GM21619 (cell line): ENCODE data around the gene LUC7L2.
"Not testable (repeated sequence)": the region's sequence is repeated elsewhere in the genome, so short reads cannot be mapped to it uniquely, and the experiment has no call there.

Source experiments
- ATAC-seq: cut with Tn5 transposase; IDR thresholded peaks from one replicate; pipeline ENCODE4 v1.9.1; 2021; ENCODE audit not compliant: unreplicated experiment

LUC7L2 gene

DNA sequence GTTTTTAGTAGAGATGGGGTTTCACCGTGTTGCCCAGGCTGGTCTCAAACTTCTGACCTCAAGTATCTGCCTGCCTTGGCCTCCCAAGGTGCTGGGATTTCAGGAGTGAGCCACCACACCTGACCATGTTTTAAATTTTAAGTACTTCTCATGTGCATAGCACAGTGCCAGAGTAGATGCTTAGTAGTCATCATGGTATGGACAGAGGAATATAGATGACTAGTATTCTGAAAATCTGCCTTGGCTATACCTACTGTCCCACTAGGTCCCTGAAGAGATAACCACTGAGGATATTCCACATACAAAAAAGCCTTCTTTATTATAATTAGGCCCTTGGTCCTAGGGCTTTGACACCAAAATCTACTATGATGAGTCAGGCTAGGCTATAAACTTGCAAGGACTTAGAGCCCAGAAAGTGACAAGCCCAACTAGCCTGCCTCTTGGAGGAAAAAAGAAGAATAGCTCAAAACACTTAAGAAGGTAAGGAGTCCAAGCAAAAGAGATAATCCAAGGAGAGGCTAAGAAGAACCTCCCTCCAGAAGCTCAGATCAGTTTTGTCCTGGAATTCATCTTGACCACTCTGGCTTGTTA lies 34.0 kb downstream of the LUC7L2 start:
- no peak for ATAC-seq

- no peak for ATAC-seq
Measured at GRCh38 chr7:139394540-139394939, 34.8 kb downstream of the LUC7L2 start.

- no peak for ATAC-seq
Measured at GRCh38 chr7:139396323-139396951, 36.7 kb downstream of the LUC7L2 start.

DNA sequence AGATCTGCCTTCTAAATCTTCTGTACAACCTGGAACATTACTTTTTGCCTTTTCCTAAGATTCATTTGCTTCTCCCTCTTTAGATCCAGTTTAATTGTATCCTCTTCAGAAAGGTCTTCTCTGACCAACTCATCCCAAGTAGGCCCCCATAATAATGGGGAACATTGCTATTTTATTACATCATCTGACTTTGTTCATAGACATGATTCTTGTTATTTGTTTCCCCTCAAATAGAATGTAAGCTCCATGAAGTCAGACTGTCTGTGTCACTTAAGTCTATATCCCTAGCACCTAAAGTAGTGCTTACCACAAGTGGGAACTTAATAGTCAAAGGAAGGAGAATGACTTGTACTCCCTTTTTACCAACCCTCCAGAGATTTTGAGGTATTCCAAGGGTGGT lies 37.5 kb downstream of the LUC7L2 start:
- ATAC-seq: no peak

GRCh38 chr7:139403601-139404000 lies 43.9 kb downstream of the LUC7L2 start:
- no peak for ATAC-seq

DNA sequence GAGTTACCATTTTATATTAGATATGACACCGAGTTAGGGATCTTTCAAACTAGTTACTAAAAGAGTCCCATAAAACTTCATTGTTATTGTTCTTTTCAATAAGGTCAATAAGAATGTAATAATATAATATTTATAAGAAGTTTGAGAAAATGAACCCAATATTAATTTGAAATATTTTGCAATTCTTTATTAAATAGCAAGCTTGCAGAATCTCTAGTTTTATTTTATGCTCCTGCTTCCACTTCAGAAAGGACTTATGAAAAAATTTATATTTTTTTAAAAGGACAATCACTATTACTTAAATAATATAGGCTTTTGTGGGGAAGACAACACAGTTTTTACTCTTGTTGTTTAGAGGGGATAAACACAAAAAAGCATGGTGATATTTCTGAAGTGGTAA lies 47.9 kb downstream of the LUC7L2 start:
- ATAC-seq: no peak

DNA sequence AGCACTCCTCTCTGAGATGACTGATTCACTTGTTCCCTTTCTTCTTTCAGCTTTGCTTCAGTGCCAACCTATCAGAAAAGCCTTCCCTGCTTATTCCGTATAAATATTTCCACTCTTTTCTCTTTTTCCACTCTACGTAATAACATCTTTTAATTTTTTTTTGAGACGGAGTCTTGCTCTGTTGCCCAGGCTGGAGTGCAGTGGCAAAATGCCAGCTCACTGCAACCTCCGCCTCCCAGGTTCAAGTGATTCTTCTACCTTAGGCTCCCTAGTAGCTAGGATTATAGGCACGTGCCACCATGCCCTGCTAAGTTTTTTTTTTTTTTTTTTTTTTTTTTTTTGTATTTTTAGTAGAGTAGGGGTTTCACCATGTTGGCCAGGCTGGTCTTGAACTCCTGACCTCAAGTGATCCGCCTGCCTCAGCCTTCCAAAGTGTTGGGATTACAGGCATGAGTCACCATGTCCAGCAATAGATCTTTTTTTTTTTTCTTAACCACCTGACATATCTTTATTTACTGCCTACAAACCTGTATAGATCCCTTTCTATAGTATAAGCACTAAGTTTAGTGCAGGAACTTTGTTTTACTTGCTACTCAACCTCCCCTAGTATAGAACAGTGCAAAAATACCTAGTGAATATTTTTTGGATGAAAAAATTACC lies 55.2 kb downstream of the LUC7L2 start:
- not testable (repeated sequence) for ATAC-seq

GRCh38 chr7:139416405-139416804 lies 56.7 kb downstream of the LUC7L2 start:
- ATAC-seq: no peak

GRCh38 chr7:139417478-139417877 lies 57.8 kb downstream of the LUC7L2 start:
- ATAC-seq: no peak

GRCh38 chr7:139421123-139421522 lies 61.4 kb downstream of the LUC7L2 start:
- no peak for ATAC-seq

GRCh38 chr7:139422126-139422525 lies 62.4 kb downstream of the LUC7L2 start:
- ATAC-seq: no peak

GRCh38 chr7:139423091-139423490 lies 63.4 kb downstream of the LUC7L2 start:
- no peak for ATAC-seq

- no peak for ATAC-seq
Measured at GRCh38 chr7:139424004-139424403, 64.3 kb downstream of the LUC7L2 start.

GRCh38 chr7:139425701-139426100 lies 66.0 kb downstream of the LUC7L2 start:
- ATAC-seq: not testable (repeated sequence)

DNA sequence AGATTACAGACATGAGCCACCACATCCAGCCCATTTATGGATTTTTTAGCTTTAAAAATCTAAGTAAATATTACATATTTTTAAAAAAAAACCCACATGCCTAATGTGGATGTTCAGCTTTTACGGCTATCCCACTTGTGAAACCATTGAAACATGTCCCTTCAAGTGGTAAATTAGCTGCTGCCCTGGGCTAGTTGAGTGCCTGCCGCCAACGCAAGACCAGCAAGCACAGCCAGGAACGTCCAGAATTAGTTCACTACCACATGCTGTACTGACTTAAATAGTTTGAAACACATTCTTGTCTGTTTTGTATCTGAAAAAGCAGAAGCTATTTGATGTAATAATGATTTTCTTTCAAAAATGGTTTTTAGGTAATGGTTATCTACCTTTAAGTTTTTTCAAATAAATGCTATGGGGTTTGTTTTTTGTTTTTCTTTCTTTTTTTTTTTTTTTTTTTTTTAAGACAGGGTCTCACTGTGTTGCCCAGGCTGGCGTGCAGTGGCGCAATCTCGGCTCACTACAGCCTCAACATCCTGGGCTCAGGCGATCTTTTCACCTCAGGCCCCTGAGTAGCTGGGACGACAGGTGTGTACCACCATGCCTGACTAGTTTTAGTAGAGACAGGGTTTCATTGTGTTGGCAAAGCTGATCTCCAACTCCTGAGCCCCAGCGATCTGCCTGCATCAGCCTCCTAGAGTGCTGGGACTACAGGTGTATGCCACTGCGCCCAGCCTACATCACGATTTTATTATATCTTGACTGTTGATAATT lies 66.7 kb downstream of the LUC7L2 start:
- no peak for ATAC-seq

DNA sequence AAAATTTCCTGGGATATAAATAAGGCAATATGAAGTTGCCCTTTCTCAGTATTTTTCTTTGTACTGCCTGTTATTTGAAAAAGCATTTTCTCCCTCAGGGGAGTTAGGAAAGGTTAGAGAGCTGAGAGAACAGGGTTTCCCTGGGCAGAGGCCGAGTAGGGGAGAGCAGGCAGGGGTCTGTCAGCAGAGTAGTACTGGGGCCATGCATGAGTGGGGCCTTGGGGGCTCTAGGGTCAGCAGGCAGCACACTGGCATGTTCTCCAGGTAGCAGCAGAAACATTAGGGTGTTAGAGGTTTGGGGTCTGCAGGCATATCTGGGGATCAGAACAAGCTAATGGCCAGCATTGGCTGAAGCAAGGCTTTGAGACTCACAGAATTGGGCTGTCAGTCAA lies 67.3 kb downstream of the LUC7L2 start:
- ATAC-seq: no peak

GRCh38 chr7:139427788-139428187 lies 68.1 kb downstream of the LUC7L2 start:
- ATAC-seq: no peak

DNA sequence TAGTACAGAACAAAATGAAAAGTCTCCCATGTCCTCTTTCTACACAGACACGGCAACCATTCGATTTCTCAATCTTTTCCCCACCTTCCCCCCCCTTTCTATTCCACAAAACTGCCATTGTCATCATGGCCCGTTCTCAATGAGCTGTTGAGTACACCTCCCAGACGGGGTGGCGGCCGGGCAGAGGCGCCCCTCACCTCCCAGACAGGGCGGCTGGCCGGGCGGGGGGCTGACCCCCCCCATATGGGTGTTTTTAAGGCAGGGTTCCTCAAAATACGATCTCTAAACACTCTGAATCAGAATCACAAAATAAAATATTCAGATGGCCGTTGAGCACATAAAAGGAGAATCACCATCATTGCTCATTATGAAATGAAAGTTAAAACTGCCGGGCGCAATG lies 70.0 kb downstream of the LUC7L2 start:
- not testable (repeated sequence) for ATAC-seq

- no peak for ATAC-seq
Measured at GRCh38 chr7:139430443-139430842, 70.7 kb downstream of the LUC7L2 start.

GRCh38 chr7:139431010-139431409 lies 71.3 kb downstream of the LUC7L2 start:
- no peak for ATAC-seq

GRCh38 chr7:139431459-139431858 lies 71.8 kb downstream of the LUC7L2 start:
- no peak for ATAC-seq

DNA sequence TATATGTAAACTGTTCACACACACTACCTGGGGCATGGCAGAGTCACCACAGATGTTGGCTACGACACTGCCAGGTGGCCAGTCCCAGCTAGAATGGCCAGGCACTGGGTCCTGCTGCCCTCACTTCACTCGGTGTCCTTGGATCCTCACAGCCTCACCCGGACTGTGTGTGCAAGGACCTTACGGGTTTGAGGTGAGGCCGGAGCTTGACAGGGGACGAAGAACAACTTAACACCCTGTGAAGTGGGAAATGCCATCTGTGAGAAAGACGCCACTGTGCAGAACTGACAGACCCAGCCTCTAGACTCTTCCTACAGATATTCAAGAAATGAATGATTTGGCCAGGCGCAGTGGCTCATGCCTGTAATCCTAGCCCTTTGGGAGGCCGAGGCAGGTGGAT lies 77.1 kb downstream of the LUC7L2 start:
- ATAC-seq: no peak
